Head of caudate nucleus (tissue), 42 donors: ENCODE measurements around the gene KLF1.
A peak's percentile ranks its signal among the peaks of the same experiment; 100 is the strongest.

Experiments
- DNase-seq, 42 donors: peaks; one replicate each; pipeline versions ENCODE4 v3.0.0 to v3.0.0-alpha.2; 2020 to 2021; ENCODE audit warnings: mixed read lengths in 7 of 42
- intact Hi-C: fragments of 100-400 bp; cut with DNase I; formaldehyde crosslinking; loops from one replicate; pipeline ENCODE4 v1.15.0; 2022

The KLF1 gene

GRCh38 chr19:12843999-12844732 is 42.8 kb downstream of the KLF1 start:
- no peak for DNase-seq
- intact Hi-C loops: no loop called here

DNA sequence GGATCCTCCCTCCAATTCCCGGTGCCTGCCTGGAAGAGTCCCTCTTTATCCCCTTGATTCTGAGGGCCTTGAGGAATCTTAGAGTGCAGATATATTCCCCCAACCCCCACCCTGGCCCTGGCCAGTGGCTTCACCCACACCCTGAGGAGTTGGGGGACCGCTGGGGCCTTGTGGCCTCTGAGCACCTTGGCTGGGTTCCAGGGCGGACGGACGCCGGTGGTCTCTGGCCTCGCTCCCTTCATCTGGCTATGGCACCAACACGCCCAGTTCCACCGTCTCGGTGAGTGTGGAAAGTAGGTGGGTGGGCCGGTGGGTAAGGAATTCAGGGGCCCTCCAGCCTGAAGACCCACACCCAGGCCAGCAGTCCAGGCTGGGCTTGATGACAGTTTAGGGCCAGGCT is 43.7 kb downstream of the KLF1 start:
- intact Hi-C loops: no loop called here
- no peak for DNase-seq

GRCh38 chr19:12842511-12842910 is 44.5 kb downstream of the KLF1 start:
- no peak for DNase-seq
- intact Hi-C loops: no loop called here

- peak in 37 of 42 donors; percentile 21 to 77 (median 50) for DNase-seq
Observed at GRCh38 chr19:12841094-12841493, 45.9 kb downstream of the KLF1 start.

GRCh38 chr19:12840091-12841079 is 46.6 kb downstream of the KLF1 start:
- intact Hi-C loops: no loop called here
- peak in 29 of 42 donors; percentile 11 to 64 (median 39) for DNase-seq

More at GRCh38 chr19:12841094-12841493, 45.9 kb downstream of the KLF1 start:
- intact Hi-C loops: no loop called here

GRCh38 chr19:12838886-12839756 is 47.9 kb downstream of the KLF1 start:
- no peak for DNase-seq
- intact Hi-C loops: no loop called here

GRCh38 chr19:12838182-12838885 is 48.7 kb downstream of the KLF1 start, which contains the start of gene MAST1:
MAST1 (plus strand) TSS chr19:12838515; CDS start chr19:12838573, 58 bp downstream.
- peak in 37 of 42 donors; percentile 26 to 78 (median 58) for DNase-seq
- intact Hi-C loops: no loop called here

DNA sequence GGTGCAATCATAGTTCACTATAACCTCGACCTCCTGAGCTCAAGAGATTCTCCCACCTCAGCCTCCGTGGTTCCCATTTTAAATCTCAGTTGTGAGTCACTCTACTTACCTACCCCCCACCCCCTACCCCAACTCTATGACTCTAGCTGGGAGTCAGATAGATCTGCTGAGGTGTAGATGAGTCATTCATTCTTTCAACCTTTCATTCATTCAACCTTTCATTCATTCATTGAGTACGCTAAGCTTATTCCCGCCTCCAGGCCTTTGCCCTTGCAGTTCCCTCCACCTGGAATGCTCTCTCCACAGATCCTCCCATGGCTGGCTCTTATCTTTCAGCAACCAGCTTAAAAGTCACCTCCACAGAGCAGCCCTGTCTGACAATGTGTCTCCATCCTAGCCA is 49.8 kb downstream of the KLF1 start:
- intact Hi-C loops: no loop called here
- DNase-seq: peak in 15 of 42 donors; percentile 2 to 70 (median 32)

DNA sequence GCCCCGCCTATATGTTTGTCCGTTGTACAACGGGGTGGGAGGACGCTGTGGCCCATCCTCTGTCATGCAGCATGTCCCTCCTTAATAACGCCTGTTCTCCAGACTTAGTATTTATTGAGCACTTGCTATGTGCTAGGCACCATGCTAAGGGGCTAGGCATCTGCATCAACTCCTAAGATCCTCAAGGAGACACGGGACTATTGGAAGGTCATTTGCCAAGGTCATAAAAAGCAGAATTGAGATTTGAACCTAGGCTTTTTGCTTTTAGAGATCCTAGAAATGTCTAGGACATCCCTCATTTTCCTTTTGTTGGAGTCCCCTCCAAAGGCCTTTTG is 50.5 kb downstream of the KLF1 start:
- DNase-seq: no peak
- intact Hi-C loops: no loop called here

DNA sequence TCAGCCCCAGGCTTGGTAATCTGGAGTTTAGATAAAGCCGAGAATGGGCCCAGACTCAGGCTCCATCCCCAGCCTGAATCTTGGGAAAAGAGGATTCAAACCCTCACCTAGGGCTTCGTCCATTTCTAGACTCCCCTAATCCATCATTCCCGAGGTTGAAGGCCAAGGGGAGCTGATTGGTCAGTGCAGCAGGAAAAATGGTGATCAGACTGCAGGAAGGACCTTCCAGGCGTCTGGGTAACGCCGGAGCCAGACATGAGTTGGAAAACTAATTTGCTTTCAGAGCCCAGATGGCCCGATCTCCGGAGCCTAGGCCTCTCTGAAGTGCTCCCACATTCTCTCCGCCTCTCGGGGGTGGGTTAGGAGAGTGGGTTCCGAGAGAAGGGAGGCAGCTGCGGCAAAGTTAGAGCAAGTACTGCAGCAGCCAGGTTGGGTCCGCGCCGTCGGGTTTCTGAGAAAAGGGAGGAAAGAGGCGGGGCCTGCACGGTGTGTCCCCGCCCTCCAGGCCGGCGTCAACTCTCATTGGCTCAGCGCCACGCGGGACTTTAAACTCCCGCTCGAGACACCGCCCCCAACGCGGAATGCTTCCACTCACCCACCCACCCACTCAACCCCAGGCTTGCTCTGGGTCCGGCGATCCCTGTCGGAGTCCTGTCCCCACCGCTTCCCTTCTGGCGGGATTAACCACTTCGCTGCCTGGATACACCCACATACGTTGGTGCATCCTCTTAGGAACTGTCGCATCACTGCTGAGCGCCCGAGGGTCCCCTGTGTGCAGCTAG is 51.8 kb downstream of the KLF1 start:
- DNase-seq: peak in 16 of 42 donors; percentile 17 to 59 (median 29)
- intact Hi-C loops: no loop called here

DNA sequence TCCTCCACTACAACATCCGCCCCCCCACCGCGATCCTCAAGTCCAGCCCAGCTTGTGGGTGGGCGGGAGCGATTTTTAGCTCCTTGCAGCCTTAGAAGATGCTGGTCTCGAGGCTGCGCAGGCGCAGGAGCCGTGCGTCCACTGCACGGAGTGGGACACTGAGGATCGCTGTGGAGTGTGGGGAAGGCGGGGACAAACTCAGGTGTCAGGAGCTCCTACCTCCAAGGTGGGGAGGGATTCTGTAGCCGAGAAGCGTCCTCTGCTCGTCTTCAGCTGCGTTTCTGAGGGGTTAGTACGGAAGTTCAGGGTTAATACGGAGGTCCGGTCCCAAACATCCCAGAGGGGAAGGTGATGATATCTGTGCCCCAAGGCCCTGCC is 52.4 kb downstream of the KLF1 start, which contains the start of gene RTBDN:
TSS of gene RTBDN (minus strand) at position 14 of the 378 bp plus-strand sequence. CDS start 4,600 bp downstream, outside the sequence.
- intact Hi-C loops: no loop called here
- DNase-seq: no peak
